Measurements from ENCODE around the gene ARPC5L.
A peak's percentile ranks its signal among the peaks of the same experiment; 100 is the strongest.
"Not testable (repeated sequence)": the region's sequence is repeated elsewhere in the genome, so short reads cannot be mapped to it uniquely, and the experiment has no call there.

The ARPC5L gene

GRCh38 chr9:124894741-124895170 is 32.8 kb downstream of the ARPC5L start:
- peak; percentile 6 for DNase-seq

- DNase-seq, result no peak
Observed at GRCh38 chr9:124897570-124898460, 35.9 kb downstream of the ARPC5L start.

- DNase-seq, result no peak
Observed at GRCh38 chr9:124899845-124900244, 37.9 kb downstream of the ARPC5L start.

- no peak for DNase-seq
Observed at GRCh38 chr9:124906966-124907365, 45.0 kb downstream of the ARPC5L start.

GRCh38 chr9:124908098-124908497 is 46.2 kb downstream of the ARPC5L start:
- no peak for DNase-seq

GRCh38 chr9:124911766-124912165 is 49.8 kb downstream of the ARPC5L start:
- no peak for DNase-seq

- DNase-seq, result no peak
Observed at GRCh38 chr9:124913378-124913777, 51.4 kb downstream of the ARPC5L start.

- DNase-seq, result no peak
Observed at GRCh38 chr9:124914753-124915405, 52.9 kb downstream of the ARPC5L start.

- DNase-seq, result not testable (repeated sequence)
Observed at GRCh38 chr9:124920394-124920793, 58.5 kb downstream of the ARPC5L start.
